SH-SY5Y (cell line): Measurements from ENCODE around the gene FBXW7.
A peak's percentile ranks its signal among the peaks of the same experiment; 100 is the strongest.

Source experiments
- GATA2 ChIP-seq: IDR thresholded peaks from 2 replicates; pipeline ENCODE4 v1.6.1; 2011; ENCODE audit warnings: mild to moderate bottlenecking, low read depth, low read length
- GATA3 ChIP-seq: IDR thresholded peaks from 2 replicates; pipeline ENCODE4 v1.6.1; 2011; ENCODE audit warnings: low read depth, mild to moderate bottlenecking, low read length, moderate library complexity

Gene FBXW7

GRCh38 chr4:152356428-152357034 is 179.4 kb downstream of the FBXW7 start:
- TF ChIP-seq GATA2 (no peak), GATA3 (no peak)

DNA sequence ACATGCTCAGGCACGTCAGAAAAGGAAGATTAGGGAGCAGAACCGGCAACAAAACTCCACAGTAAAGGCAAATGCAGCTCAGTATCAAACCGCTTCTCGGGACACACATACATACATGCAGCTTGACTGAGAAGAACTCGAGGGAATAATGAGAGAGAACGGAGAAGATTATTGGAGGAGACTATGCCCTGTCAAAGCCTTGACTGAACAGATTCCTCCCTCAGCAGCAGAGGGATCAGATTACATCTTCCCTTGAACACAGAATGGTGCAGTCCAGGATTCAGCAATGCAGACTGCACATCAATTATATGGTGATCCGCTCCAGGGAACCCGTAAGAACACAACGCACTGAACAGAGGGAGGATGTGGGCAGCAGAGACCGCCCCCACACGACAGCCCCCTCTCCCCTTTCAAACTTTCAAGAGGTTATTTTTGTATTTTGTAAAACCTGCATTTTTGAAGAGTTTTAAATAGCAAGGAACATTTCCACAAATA is 183.2 kb downstream of the FBXW7 start:
- TF ChIP-seq GATA2 (peak; percentile 78), GATA3 (no peak)

- TF ChIP-seq GATA3: no peak
- no peak for TF ChIP-seq GATA2
Measured at GRCh38 chr4:152352215-152352614, 183.7 kb downstream of the FBXW7 start.

- TF ChIP-seq GATA3 (no peak), GATA2 (no peak)
Measured at GRCh38 chr4:152351080-152351479, 184.8 kb downstream of the FBXW7 start.

GRCh38 chr4:152348670-152349069 is 187.2 kb downstream of the FBXW7 start:
- TF ChIP-seq GATA2: no peak
- TF ChIP-seq GATA3: no peak

DNA sequence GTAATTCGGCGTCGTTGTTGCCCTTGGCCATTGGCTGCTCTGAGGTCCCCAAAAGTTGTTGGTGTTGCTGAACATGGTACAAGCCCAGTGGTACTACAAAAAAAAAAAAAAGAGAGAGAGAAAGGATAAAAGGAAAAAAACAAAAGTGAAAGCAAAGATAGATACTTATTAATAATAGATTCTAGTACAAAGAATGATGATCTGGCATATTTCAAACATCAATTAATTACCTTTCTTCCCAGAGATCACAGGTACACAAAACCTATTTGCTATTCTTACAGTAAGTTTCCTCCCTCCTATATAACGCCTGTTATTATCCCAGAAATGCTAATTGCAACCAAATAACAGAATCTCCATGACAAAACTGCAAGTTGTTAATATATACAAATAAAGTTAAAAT is 188.9 kb downstream of the FBXW7 start:
- TF ChIP-seq GATA2 (no peak), GATA3 (no peak)

- TF ChIP-seq GATA3 (no peak), GATA2 (no peak)
Measured at GRCh38 chr4:152346526-152346925, 189.4 kb downstream of the FBXW7 start.

- TF ChIP-seq GATA2 (no peak), GATA3 (no peak)
Measured at GRCh38 chr4:152344001-152344400, 191.9 kb downstream of the FBXW7 start.

DNA sequence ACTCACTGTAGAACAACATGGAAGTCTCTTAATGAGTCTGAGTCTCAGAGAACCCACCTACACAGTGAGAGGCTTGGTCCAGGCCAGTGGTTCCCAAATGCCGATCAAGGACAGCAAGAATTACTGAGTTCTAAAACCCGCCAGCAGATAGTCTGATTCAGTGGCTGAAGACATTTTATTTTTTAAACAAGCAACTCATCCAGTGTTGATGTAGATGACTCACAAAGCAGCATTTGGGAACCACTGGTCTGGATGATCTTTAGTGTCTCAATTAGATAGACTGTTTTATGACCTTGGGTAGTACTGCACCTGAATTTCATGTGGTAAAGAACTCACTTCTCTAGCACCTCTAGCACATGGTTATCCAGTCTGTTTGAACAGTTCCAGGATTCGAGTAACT is 193.6 kb downstream of the FBXW7 start:
- no peak for TF ChIP-seq GATA3
- no peak for TF ChIP-seq GATA2

- TF ChIP-seq GATA3: no peak
- no peak for TF ChIP-seq GATA2
Measured at GRCh38 chr4:152340818-152341217, 195.1 kb downstream of the FBXW7 start.

DNA sequence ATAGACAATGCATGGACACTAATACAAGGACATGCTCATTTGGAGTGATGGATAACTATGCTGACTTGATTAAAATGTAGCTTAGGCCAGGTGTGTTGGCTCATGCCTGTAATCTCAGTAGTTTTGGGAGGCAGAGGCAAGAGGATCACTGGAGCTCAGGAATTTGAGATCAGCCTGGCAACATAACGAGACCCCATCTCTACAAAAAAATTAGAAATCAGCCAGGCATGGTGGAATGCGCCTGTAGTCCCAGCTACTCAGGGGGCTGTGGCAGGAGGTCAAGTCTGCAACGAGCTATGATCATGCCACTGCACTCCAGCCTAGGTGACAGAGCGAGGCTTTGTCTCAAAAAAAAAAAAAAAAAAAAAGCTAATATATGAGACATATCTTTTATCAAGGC is 196.3 kb downstream of the FBXW7 start:
- TF ChIP-seq GATA2 (no peak), GATA3 (no peak)

DNA sequence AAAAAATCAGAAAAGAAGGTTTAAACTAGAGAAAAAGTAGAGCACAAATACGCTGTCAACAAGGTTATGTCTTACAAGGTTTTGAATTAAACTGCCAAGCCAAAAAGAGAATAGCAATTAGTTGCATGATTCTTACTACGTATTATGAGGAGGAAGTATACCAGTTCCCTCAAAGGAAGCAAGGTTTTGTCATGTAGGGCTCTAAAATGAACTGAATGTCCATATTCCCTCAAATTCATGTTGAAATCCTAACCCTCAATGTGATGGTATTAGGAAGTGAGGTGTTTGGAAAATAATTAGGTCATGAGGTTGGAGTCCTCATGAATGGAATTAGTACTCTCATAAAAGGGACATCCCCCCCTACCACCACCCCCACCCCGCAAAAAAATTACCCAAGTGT is 201.0 kb downstream of the FBXW7 start:
- TF ChIP-seq GATA2: no peak
- TF ChIP-seq GATA3: no peak

GRCh38 chr4:152331042-152331441 is 204.8 kb downstream of the FBXW7 start:
- TF ChIP-seq GATA3 (no peak), GATA2 (no peak)

GRCh38 chr4:152328582-152328981 is 207.3 kb downstream of the FBXW7 start:
- no peak for TF ChIP-seq GATA3
- TF ChIP-seq GATA2: no peak

GRCh38 chr4:152327606-152328453 is 208.1 kb downstream of the FBXW7 start:
- TF ChIP-seq GATA2 (no peak), GATA3 (no peak)

DNA sequence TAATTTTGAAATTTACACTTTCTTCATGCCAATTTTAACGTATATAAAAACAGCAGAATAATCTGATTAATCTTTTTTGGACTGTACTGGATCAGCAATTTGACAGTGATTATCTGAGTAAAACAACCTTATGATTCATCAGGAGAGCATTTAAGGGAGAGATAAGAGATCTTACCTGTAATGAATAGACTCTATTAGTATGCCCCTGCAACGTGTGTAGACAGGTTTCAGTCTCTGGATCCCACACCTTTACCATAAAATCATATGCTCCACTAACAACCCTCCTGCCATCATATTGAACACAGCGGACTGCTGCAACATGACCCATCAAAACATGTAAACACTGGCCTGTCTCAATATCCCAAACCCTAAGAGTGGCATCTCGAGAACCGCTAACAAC is 210.1 kb downstream of the FBXW7 start:
- TF ChIP-seq GATA3 (no peak), GATA2 (no peak)
